Cerebellar cortex (tissue), 1 donor: ENCODE data around the gene PTPRD.

Source experiments
- DNase-seq: peaks from one replicate; pipeline ENCODE4 v3.0.0-alpha.2; 2015; ENCODE audit warnings: low spot score

Gene PTPRD

DNA sequence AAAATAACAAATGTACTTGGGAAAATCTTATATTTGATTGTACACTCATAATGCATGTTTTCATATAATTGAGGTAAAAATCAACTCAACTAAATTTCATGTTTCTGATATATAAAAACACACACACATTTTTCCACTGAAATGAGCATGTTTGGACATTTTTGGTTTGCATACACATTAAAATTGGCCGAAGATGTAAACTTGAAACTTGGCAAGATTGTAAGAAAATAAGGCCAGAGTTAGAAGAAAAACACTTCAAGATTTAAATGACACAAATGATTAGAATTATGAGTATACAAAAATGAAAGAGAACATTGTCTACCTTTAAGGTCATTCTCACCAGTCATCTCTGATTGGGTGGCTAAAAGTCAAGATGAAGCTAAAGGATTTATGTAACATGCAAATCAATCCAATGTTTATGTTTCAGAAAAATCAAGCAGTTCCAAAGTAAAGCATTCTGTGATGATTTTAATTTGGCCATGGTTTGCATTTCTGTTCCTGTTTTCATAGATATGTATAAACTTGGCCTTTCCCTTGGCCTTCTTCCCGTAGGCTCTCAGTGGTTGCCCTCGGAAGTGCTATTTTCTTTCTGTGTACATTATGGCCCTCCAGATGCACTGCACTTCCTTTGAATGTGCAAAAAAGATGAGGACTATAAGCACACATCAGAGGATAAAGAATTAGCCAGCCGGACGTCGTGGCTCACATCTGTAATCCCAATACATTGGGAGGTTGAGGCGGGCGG is 1707.9 kb downstream of the PTPRD start:
- no peak for DNase-seq

DNA sequence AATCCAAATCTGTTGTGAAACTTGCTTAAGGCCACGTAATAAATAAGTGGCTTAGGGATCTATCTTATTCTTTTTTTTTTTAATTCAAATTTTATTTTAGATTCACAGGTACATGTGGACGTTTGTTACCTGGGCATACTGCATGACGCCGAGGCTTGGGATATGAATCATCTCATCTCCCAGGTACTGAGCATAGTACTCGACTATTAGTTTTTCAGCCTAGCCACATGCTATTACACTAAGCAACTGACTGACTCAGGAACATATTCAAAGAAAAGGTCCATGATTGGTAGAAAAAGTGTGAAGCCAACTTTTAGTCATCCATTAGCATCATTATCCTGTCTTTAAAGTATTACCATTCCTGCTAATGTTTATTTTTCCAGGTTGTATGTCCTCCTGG is 1709.7 kb downstream of the PTPRD start:
- DNase-seq: no peak

DNA sequence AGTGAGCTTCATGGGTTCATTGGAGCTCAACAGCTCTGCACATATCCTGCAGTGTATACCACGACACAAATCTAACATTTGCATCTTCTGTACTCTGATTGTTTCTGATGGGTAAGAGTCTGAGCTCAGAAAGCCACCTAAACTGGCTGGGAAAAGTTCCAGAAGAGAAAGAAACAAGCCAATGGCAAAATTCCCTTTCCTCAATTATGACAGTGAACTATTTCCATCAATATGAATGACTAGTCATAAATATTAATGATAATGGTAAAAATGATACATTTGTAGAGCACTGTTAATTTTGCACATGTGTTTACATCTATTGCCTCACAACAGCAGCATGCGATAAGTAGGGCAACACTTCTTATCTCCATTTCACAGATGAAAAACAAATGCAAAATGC is 1711.7 kb downstream of the PTPRD start:
- DNase-seq: no peak

DNA sequence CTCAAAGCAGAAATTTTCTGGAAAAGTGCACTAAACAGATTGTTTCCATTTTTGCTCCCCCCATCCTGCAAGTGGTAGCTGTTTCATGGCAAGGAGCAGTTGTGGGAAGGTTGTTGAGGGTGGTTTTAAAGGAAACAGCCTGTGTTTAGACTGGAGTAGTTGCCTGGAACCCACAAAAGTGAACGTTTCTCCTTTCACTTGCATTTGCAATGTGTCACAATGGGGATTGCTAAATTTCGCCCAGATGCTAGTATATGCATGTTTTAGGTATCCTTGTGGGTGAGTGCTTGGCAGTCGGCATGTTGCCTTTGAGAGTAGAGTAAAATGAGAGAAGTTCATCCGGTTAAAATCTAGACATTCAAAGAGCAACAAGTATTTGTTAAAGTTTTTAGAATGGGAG is 1713.3 kb downstream of the PTPRD start:
- DNase-seq: no peak

DNA sequence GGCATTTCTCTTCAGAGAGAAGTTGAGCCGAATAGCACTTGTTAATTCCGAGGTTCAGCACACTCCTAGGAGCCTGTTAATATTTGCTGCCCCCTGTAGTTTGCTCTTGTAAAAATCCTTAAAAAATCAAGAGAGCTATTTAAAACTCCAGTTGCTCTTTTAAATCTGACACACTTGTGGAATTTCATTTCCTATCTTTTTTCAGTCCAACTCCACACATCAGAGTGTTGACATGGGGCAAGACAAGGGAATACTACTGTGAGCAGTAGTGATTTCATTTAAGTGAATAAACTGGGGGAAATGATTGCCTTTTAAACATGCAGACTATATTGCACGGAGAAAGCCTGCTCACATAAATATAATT is 1717.0 kb downstream of the PTPRD start:
- peak; percentile 79 for DNase-seq

DNA sequence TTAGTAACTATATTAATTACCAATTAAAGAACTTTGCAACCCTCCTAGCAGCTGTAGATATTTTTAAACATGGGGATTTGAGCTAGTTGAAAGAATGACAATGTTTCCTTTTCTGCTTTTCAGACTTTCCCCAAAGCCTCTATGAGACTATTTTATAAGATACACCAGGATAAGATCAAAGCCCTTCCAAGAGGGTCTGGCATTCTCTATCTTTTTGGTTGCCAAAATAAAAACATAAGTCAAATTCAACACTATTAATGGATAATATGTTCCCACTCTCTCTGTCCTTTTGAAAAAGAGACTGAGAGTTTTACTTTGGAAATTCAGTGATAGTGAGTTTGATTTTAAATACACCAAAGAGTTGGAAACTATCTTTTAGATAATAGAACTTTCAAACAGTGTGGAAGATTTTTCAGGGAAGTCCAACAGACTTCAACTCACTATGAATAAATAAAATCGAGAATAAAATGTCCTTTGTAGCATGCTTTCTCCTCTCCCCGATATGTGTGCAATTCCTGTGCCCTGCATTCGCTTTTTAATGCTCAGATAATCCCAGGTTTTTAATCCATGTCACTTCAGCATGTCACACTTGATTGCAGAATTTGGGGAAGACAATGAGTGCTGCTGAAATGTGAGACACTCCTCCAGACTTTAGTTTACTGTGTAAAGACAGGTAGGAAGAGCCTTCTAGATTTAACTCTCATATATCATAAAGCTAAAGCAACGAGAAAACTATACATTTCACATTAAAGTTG is 1717.5 kb downstream of the PTPRD start:
- no peak for DNase-seq

DNA sequence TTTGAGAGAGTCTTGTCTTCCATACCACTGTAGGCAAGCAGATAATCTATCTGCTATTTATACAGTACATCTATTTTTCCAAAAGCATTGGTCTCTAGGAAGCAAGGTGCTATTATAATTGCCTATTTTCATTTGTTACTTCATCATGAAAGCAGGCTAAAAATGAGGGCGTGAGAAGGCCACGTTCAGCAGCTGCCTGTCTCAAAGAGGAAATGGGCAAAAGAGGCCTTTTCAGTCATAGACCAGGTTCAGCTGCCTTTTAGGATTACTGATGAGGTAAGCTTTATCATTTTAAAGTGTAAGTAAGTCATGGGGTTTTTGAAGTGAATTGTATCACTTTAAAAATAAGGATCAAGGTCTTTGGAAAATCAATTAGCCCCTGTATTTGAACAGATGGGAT is 1722.1 kb downstream of the PTPRD start:
- DNase-seq: no peak

DNA sequence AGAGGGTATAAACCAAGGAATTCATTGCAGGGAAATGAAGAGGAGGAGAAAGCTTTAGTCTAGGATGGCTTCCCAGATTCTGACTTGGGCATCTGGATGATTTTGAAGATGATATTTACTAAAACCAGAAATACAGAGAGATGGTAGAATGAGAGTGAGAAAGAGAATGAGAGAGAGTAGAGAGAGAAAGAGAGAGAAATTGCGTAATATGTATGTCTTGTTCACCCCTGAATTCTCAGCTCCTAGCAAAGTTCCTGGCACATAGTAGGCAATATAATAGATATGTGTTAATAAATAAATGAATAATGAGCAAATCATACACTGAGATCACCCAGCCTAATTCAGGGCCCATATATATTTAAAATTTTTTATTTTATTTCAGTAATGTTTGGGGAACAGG is 1723.7 kb downstream of the PTPRD start:
- DNase-seq: no peak

DNA sequence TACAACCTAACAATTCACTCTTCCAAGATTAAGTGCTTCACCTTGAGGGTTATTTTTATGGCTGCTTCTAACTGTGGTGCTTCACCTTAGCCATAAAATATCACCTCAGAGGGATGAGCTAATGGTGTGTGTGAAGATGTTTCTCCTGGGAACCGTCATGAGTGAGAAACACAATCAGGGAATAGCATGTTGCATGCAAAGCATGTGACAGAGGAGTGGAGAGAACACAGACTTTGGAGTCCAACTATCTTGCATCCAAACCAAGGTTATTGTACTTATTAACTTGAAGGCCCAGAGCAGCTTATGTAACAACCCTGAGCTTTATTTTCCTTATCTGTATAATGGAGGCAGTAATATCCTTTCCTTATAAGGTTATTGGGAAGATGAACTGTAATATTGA is 1724.2 kb downstream of the PTPRD start:
- no peak for DNase-seq

DNA sequence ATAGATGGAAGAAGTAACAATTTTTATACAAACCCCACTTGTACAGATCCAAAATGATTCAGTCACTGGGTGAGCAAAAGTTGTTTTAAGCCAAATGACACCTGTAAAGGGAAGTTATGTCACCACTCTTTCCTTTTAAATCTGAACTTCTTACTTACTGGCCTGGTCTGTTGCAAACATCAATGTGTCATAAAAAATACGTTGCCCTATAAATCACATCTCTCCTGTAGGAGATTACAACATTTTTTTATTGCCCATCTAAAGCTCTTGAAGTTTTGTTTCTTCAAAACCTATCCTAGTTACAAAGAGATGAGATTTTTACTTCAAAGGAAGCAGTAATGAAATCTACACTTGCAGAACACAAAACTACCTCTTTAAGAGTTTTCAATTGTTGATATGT is 1725.4 kb downstream of the PTPRD start:
- DNase-seq: no peak

DNA sequence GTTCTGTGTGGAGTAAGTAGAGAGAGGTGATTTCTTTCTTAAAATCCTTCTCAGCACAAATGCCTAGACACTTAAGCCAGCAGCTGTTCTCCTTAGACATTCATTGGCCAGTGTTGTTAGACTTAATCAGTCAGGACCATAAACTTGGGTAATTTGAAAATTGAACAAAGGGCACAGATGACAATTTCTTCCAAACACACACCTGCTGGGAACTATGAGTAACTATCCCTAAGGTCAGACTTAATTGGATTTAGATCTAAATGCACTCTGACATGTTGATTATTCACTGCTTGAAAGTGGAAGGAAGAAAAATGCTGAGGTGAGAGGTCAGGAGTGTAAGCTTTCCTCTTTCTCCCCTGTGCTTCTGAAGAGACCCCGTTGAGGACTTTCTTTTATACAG is 1729.5 kb downstream of the PTPRD start:
- DNase-seq: no peak

DNA sequence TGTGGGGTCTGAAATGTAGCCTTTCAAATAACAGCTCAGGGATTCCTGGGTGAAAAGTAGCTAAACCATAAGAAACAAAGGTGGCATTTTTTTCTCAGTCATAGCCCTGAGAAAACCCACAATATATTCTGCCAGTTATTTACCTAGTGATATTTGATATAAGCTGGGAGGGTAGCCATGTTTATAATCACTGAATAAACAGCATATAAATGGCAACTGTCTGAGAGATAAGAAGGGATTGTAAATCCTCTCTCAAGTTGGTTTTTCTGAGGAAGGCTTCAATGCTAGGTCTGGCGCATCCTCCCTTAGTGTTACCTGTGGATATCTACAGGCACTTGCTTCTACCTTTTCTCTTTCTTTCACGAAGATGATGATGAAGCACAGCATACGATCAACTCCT is 1732.7 kb downstream of the PTPRD start:
- DNase-seq: no peak

DNA sequence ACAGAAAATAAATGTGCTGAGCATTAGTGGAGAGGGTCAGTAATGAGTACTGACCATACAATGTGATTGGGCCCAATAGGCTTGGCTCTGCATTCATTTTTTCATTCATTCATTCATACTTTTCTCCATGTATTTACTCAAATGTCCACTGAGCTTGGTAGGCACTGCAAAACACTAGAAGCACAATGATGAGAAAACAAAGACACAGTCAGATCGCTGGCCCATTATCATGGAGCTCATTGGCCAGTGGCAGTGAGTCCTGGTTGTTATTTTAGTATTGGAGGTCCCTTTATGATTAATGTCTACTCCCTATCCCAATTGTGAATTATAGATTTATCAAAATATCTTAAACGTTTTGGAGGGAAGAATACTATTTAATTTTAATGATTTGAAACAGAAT is 1733.5 kb downstream of the PTPRD start:
- no peak for DNase-seq

DNA sequence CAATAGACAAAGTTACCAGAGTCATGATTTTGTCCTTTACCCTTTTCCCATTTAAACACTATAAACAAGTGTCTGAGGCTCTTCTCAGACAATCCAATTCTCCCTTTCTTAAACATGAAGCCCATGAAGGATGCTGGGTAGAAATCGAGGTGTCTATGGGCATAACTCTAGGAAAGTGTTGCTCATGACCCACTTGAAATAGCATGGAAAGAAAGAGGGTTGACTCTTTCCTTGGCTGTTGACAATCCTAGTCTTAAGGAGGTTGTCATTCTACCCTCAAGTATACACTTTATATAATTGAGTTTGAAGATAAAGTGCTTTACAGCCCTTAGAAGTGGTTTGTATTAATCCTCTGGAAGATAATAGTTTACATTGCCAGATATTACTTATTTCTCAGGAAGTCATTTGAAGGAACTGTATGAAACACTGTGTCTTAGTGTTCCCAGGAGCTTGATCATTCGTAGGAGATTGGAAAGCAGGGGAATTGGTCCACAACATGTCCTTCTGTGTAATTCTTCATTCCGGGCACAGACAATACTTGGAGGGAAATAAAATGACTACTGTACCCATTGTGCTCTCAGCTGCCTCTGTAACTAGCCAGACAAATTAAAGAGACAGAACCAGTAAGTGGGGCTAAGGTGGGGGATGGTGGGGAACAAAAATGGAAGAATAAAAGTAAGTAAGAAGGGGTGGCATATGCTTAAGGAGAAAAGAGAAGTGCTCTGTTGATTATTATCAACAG is 1734.9 kb downstream of the PTPRD start:
- DNase-seq: no peak

DNA sequence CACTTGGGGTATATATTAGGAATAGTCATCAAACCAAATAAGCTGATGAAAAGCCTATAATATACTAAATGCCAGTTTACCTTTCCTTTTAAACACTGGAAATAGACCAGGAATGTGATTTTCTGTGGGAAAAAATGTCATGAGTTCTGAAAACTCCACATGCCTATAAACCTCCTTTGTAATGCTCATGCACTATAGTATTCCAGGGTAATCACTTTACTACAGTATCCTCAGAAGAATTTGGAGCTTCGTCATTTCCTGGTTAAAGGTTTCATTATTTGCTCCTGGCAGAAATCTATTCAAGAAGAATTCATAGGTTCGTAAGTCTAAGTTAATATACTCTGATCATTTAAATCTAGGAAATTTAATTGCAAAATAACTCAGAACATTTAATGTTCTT is 1736.5 kb downstream of the PTPRD start:
- no peak for DNase-seq

DNA sequence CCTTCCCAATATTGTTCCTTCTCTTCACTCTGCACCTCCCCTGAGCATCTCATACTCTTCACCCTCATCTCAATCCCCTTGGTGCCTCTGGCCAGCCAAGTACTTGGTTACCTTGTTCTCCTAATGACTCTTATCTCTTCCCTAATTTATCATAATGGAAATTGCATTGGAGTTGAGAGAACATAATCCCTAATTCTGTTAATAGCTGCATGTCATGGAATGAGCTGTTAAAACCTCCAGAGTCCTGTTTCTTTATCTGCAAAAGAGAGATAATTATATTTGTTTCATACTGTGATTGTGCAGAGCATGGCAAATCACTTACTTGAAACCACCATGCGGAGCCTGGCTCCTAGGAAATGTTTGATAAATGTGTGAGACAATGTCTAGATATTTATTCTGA is 1738.3 kb downstream of the PTPRD start:
- no peak for DNase-seq

DNA sequence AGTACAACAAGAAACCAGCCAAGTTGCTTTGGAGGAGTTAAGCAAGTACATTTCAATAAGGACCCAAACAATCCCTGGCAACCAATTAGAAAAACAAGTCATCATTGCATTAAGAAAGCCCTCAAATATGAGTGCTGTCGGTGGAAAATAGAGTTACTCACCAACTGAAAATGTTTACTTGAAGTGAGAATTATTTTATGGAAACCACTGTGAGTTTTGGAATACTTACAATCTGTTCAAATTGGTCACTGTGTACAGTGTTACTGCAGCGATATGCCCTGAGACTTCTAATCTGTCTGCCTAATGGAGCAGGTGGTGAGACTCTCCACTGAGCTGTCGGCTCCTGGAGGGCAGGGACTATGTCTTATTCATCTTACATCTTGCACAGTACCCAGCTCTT is 1740.0 kb downstream of the PTPRD start:
- DNase-seq: peak; percentile 47

DNA sequence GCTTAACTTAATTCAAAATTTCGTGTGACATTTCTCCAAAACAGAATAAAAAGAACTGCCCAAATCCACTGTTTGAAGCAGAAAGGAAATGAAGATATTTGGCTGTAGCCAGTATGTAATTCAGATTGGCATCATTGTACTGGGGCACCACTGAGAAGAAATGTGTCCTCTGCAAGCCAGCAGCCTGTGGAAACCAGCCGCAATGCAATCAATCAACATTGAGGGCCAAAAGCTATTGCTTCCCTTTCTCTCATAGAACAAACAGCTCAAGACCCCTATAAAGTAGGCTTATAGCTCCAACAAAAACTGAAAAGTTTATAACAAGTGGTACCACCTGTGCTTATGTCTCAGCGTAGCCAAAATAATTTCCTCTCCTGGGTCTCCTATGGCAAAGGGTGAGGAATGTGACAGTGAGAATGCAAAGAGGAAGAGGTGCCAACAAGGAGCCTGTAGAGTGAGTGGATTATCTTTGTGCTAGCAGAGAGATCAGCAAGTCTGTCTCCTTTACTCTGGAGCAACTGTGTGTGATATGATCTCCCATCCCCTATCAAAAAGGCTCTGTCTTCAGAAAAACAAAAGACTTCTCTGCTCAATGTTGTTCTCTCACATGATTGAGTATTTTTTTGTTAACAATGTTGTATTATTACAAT is 1740.9 kb downstream of the PTPRD start:
- no peak for DNase-seq

DNA sequence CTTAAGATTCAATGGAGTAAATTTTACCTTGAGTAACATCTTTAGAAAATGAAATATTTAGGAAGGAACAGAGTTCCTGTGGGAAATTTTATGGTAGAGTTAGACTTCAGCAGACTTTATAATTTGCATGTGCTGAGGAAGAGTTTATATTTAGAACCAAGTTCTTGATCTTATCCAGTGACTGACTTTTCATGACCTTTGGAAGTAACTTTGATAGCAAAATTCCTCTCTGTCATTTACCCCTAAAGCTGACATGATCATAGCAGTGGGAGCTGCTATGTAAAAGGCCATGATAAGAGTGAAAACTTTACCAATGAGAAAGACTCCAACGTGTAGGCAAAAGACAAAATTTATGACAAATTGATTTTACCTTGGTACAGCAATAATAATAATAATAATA is 1741.4 kb downstream of the PTPRD start:
- DNase-seq: no peak

DNA sequence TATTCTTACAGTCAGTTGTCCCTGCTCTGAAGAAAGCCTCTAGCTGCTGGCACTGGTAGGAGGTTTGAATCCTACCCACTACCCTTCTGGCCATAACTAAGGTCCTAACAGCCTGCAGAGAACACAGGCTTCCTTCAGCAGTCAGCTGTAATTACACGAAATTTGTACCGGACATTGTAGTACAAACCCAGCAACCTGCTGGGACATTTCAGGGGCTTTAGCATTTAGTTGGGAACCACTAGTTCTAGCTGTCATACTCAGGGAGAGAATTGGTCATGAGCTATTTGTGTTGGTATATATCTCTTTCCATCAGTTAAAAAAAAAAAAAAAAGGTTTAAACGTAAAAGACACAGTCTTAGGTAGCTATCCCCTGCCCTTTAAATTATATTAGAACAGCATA is 1743.0 kb downstream of the PTPRD start:
- no peak for DNase-seq

DNA sequence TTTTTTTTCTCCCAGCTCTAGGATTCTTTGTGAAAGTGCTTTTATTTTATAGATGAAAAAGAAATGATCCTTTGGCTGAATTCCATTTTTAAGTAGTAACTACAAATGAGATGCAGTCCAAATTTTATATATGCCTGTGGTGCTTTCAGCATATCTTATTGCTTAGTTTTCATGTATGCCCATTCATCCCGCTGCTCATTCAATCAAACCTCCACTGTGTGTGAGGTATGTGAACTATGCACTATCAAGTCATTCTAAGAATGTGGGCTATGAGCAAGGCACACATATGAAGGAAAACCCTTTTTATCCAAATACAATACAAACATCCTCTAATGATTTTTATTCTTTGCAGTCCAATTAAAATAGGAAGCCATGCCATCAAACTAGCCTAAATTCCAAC is 1744.2 kb downstream of the PTPRD start:
- DNase-seq: no peak

DNA sequence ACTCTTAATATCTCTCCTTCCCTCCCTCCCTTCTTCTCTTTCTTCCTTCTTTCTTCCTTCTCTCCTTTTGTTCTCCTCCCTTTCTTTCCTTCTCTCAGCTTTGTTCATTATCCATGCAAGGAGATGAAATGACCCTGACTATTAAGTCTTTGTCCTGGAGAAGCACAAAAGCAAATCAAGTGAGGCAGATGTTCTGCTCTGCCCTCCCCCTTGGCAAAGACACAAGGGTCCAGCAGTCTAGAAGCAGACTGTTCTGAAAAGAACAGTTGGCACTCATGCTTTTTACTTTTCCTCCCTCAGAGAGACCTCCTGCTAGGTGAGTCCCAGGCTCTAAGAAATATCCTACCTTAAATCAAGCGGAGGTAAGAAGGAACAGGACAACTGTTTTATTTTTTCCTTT is 1745.7 kb downstream of the PTPRD start:
- no peak for DNase-seq

DNA sequence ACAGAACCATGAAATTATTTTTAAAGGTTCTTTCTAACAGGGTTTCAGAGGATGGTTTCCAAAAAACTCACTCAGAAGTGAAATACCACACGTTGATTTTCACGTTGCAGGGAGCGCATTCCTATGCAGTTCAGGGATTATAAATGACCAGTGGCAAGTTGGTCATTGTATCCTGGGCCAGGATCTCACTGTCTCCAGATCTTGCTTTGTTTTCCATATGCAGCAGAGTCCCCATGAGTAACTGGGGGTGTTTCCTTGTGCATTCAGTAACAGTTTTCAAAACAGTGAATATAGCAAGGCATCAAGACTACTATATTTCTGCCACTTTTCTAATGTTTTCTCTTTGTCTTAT is 1748.3 kb downstream of the PTPRD start:
- no peak for DNase-seq
